Measurements from ENCODE around the gene SIK1.
"Not testable (repeated sequence)": the region's sequence is repeated elsewhere in the genome, so short reads cannot be mapped to it uniquely, and the experiment has no call there.

GRCh38 chr21:43426004-43426403, 927 bp downstream of the SIK1 start:
- not testable (repeated sequence) for TF ChIP-seq EZH2 (IDR thresholded peaks at IDR 0.05; ENCODE audit: low read length); CTCF (optimal IDR thresholded peaks at IDR 0.05 in 1 of 3, IDR thresholded peaks at IDR 0.05 in 1 of 3, conservative IDR thresholded peaks at IDR 0.05 in 1 of 3; ENCODE audit: extremely low read depth in 1 of 3, insufficient read depth in 2 of 3, low read length in 3 of 3)
